Left renal pelvis (tissue), 4 donors: Measurements from ENCODE around the gene ACSBG1. TPM values are rescaled to one million over a fixed set of nuclear protein-coding genes. Genes with fewer than 3 reads are reported as not detected.

ENCODE experiments used
- DNase-seq, 4 donors: peaks; one replicate each; pipeline ENCODE4 v3.0.0-alpha.2; 2013; ENCODE audit warnings: low read depth in 4 of 4, low spot score in 3 of 4
- polyA plus RNA-seq, 4 donors: library from polyadenylated mRNA; unstranded; fragments of 120-200 nt; gene quantifications; one replicate each; pipeline ENCODE4 v1.2.1, GENCODE V29; 2013; ENCODE audit not compliant: insufficient read length in 4 of 4

Gene ACSBG1
- polyA plus RNA-seq, 4 donors, result 0.73 to 1.7 (median 1.2) TPM

- peak in 1 of 4 donors; percentile 43 for DNase-seq
Measured at GRCh38 chr15:78204351-78205309, 29.7 kb downstream of the ACSBG1 start.

GRCh38 chr15:78203346-78204225 lies 30.8 kb downstream of the ACSBG1 start:
- no peak for DNase-seq

GRCh38 chr15:78201281-78202190 lies 32.8 kb downstream of the ACSBG1 start:
- DNase-seq, result no peak

GRCh38 chr15:78200276-78200930 lies 34.0 kb downstream of the ACSBG1 start:
- no peak for DNase-seq

GRCh38 chr15:78197632-78198031 lies 36.7 kb downstream of the ACSBG1 start:
- DNase-seq, result no peak

DNA sequence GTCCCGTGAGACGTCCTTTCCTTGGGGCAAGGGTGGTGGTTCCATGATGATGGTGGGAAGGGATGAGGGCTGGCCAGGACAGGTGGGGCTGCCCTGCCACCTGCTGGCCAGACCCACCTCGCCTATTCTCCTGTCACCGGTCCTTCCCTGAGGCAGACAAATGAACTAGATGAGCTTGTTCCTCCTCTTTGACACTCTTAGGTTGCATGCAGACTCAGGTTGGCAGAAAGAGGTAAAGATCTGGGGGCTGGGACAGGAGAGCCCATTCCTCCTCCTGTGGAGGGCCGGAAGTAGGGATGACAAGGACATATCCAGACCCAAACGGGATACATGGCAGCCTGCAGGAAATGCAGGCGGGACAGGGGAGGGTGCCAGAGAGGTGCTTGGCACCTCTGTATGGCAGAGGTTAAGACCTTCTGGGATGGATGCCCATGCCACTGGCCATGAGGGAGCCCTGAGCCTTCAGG lies 38.6 kb downstream of the ACSBG1 start:
- no peak for DNase-seq

DNA sequence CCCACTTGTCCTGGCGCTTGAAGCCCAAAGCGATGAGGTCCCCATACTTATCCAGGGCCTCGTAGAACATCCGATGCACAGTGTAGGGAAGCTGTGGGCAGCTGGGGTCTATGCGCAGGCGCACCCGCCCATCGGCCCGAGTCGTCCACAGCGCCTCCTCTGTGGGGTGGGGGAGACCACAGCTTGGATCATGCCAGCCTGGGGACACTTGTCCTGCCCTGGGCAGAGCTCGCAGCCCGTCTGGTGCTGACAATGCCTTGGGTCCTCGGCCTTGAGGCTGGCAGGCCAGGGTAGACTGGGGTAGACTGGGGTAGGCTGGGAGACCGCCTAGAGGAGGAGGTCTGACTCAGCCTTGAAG lies 39.8 kb downstream of the ACSBG1 start:
- DNase-seq, result no peak

- DNase-seq, result no peak
Measured at GRCh38 chr15:78193731-78194567, 40.4 kb downstream of the ACSBG1 start.

DNA sequence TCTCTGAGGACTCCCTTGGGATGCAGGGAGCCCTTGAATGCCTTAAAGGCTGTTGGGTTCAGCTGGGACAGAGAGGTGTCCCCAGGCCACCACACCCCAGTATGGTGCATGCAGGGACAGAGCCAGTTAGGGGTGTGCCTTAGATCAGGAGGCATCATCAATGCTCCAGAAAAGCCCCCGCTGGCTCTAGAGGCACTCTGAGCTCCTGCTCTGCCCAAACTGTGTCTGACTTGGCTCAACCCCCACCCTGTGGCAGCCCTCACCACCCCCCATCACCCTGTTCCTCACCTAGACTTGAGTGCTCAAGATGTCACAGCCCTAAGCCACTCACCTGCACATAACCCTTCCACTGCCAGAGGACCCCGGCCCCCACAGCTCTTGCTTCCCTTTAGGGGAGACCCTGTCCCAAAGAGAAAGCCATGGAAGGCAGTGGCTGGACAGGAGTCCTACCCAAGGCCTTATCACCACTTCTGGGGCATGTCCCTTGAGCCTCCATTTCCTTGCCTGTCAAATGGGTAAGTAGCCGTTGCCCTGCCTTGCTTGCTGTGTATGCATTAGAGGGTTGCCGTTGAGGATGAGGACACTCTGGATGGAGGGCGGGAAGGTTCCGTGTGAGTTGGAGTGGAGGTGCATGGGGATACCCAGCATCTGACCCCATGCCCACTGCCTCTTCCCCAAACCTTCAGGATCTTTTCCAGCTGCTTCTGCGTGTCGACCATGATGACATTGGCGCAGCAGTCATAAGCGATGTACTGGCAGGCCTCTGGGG lies 41.4 kb downstream of the ACSBG1 start:
- DNase-seq, result no peak

GRCh38 chr15:78182821-78183220 lies 51.5 kb downstream of the ACSBG1 start:
- DNase-seq, result no peak

DNA sequence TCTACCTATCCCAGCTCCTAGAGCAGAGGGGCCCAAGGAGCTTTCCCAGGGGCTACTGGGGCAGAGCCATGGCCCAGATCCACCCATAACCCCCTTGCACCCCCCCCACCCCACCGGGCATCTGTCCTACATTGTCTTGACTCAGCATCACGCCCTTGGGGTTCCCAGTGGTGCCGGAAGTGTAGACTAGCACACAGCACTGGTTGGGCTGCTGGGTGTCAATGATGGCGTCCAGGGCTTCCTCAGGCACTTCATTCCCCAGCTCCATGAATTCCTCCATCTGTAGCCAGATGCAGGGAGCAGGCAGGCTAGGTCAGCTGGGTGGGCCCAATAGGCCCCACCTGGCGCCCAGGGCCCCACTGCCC lies 52.0 kb downstream of the ACSBG1 start:
- no peak for DNase-seq

- DNase-seq, result no peak
Measured at GRCh38 chr15:78179906-78180305, 54.5 kb downstream of the ACSBG1 start.

DNA sequence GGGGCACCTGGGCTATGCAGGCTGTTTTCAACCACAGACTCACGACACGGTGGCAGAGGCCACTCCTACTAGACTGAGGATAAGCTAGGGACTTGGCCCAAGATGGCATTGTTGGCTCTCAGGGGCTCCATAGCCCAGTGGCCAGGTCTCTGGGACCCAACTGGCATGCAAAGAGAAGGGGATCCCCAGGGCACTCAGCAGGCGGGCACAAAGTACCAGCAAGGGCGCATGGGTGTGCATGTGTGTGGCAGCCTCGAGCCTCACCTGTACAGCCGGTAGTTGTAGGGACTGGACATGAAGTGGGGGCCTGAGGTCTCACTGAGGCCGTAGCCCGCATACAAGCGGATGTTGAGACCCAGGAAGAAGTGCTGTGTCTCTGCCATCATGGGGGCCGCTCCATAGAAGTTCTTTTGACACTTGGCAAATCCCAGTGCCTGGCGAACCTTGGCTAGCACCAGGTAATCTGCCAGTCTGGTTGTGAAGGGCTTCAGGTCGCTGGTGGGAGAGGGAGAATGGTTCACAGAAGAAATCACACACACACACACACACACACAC lies 55.0 kb downstream of the ACSBG1 start:
- no peak for DNase-seq

DNA sequence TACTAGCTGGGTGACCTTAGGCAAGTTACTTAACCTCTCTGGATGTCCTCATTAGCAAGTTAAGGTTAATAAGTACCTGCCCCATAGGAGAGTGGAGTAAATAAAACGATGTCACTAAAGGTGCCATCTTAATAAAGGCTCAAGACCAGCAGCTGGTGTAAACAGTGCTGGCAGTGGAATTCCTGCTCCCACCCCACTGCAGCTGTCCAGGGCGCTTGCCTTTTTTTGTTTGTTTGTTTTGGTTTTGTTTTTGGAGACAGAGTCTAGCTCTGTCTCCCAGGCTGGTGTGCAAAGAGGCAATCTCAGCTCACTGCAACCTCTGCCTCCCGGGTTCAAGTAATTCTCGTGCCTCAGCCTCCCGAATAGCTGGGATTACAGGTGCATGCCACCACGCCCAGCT lies 56.3 kb downstream of the ACSBG1 start:
- no peak for DNase-seq

GRCh38 chr15:78177447-78177873 lies 56.9 kb downstream of the ACSBG1 start:
- DNase-seq, result no peak

- DNase-seq, result no peak
Measured at GRCh38 chr15:78175330-78175729, 59.0 kb downstream of the ACSBG1 start.

- no peak for DNase-seq
Measured at GRCh38 chr15:78174401-78174800, 60.0 kb downstream of the ACSBG1 start.
